Astrocyte (in vitro differentiated cells and primary cell): Measurements from ENCODE around the gene KNOP1. TPM values are rescaled to one million over a fixed set of nuclear protein-coding genes. Genes with fewer than 3 reads are reported as not detected.
A peak's percentile ranks its signal among the peaks of the same experiment; 100 is the strongest.

Source experiments
- DNase-seq: peaks from one replicate; pipeline ENCODE4 v3.0.0-alpha.2; 2010; ENCODE audit warnings: low read depth
- FAIRE-seq: peaks from 2 replicates; lab custom pipeline; 2011; peaks lifted over from hg19 to GRCh38; lab: Jason Lieb, UNC
- H2AFZ ChIP-seq: 2 replicates; pipeline ENCODE4 v1.6.0; 2012; ENCODE audit warnings: low read depth, low read length, inconsistent platforms
- H3K27ac ChIP-seq: 2 replicates; pipeline ENCODE4 v1.5.1; 2011; ENCODE audit warnings: low read depth, low read length, inconsistent platforms
- H3K27me3 ChIP-seq: 2 replicates; pipeline ENCODE4 v1.6.0; 2011; ENCODE audit warnings: low read length, inconsistent platforms; ENCODE audit not compliant: insufficient read depth
- H3K36me3 ChIP-seq: 2 replicates; pipeline ENCODE4 v1.5.1; 2011; ENCODE audit warnings: low read length, inconsistent platforms; ENCODE audit not compliant: insufficient read depth
- H3K4me1 ChIP-seq: 2 replicates; pipeline ENCODE4 v1.5.1; 2011; ENCODE audit warnings: low read length, inconsistent platforms; ENCODE audit not compliant: insufficient read depth
- H3K4me2 ChIP-seq: 2 replicates; pipeline ENCODE4 v1.6.0; 2012; ENCODE audit warnings: low read length, inconsistent platforms
- H3K4me3 ChIP-seq: 2 replicates; pipeline ENCODE4 v1.5.1; 2011; ENCODE audit warnings: low read depth, mild to moderate bottlenecking, low read length, inconsistent platforms; ENCODE audit not compliant: insufficient read depth
- H3K79me2 ChIP-seq: 2 replicates; pipeline ENCODE4 v1.6.0; 2012; ENCODE audit warnings: mild to moderate bottlenecking, low read length, inconsistent platforms; ENCODE audit not compliant: insufficient read depth
- H3K9ac ChIP-seq: 2 replicates; pipeline ENCODE4 v1.6.0; 2012; ENCODE audit warnings: mild to moderate bottlenecking, low read length, inconsistent platforms
- H3K9me3 ChIP-seq: 2 replicates; pipeline ENCODE4 v1.5.1; 2012; ENCODE audit warnings: low read depth, mild to moderate bottlenecking, low read length, inconsistent platforms; ENCODE audit not compliant: insufficient read depth
- H4K20me1 ChIP-seq: 2 replicates; pipeline ENCODE4 v1.6.0; 2012; ENCODE audit warnings: low read length, inconsistent platforms; ENCODE audit not compliant: insufficient read depth
- H3K27ac Mint-ChIP-seq: one replicate; pipeline ENCODE4 v1.8.0; 2021; ENCODE audit warnings: mild to moderate bottlenecking, mixed read lengths; ENCODE audit not compliant: unreplicated experiment
- H3K27me3 Mint-ChIP-seq: one replicate; pipeline ENCODE4 v1.8.0; 2021; ENCODE audit warnings: low read depth, mixed read lengths; ENCODE audit not compliant: unreplicated experiment
- H3K36me3 Mint-ChIP-seq: one replicate; pipeline ENCODE4 v1.8.0; 2021; ENCODE audit warnings: low read depth, mixed read lengths; ENCODE audit not compliant: unreplicated experiment
- H3K4me1 Mint-ChIP-seq: one replicate; pipeline ENCODE4 v1.8.0; 2021; ENCODE audit warnings: low read depth, mixed read lengths; ENCODE audit not compliant: unreplicated experiment
- H3K4me3 Mint-ChIP-seq: one replicate; pipeline ENCODE4 v1.8.0; 2021; ENCODE audit warnings: mild to moderate bottlenecking, moderate library complexity, mixed read lengths; ENCODE audit not compliant: unreplicated experiment
- H3K9me3 Mint-ChIP-seq: one replicate; pipeline ENCODE4 v1.8.0; 2021; ENCODE audit warnings: mild to moderate bottlenecking, mixed read lengths; ENCODE audit not compliant: unreplicated experiment
- CTCF ChIP-seq: IDR thresholded peaks from 2 replicates; pipeline ENCODE4 v1.5.1; 2011; ENCODE audit warnings: low read depth, mild to moderate bottlenecking, inconsistent platforms, low read length, moderate library complexity; ENCODE audit not compliant: insufficient read depth
- EZH2 ChIP-seq: IDR thresholded peaks from 2 replicates; pipeline ENCODE4 v1.6.1; 2012; ENCODE audit warnings: mild to moderate bottlenecking, low read length, inconsistent platforms; ENCODE audit not compliant: insufficient read depth
- total RNA-seq: library from RNA; stranded (reverse); gene quantifications from 2 replicates; pipeline ENCODE4 v1.2.1, GENCODE V29; 2021

Gene KNOP1
- total RNA-seq, 1 donor from 2014 or later = 22.9 TPM

GRCh38 chr16:19760356-19761060, 42.5 kb upstream of the KNOP1 start:
- no peaks in the 10 kb centered on the region for H3K9me3 ChIP-seq
- H3K79me2 ChIP-seq = no peaks in the 10 kb centered on the region
- H3K4me1 ChIP-seq = peaks cover 6% of the 10 kb centered on the region
- H4K20me1 ChIP-seq = no peaks in the 10 kb centered on the region
- H3K4me1 Mint-ChIP-seq = peaks cover 4% of the 10 kb centered on the region
- no peak overlapping the region for H3K4me3 ChIP-seq
- no peak overlapping the region for H3K27ac ChIP-seq
- peaks cover 3% of the 10 kb centered on the region for H3K9me3 Mint-ChIP-seq
- H3K36me3 Mint-ChIP-seq = no peaks in the 10 kb centered on the region
- FAIRE-seq (no peak), DNase-seq (no peak)
- H3K36me3 ChIP-seq = no peaks in the 10 kb centered on the region
- H3K27me3 Mint-ChIP-seq = no peaks in the 10 kb centered on the region
- no peak overlapping the region for H3K4me3 Mint-ChIP-seq
- no peak overlapping the region for H2AFZ ChIP-seq
- H3K4me2 ChIP-seq = no peak overlapping the region
- no peak overlapping the region for H3K27ac Mint-ChIP-seq
- TF ChIP-seq EZH2 (no peak), CTCF (no peak)
- no peaks in the 10 kb centered on the region for H3K27me3 ChIP-seq
- H3K9ac ChIP-seq = no peak overlapping the region

GRCh38 chr16:19757762-19758595, 40.0 kb upstream of the KNOP1 start:
- H3K36me3 Mint-ChIP-seq = no peaks in the 10 kb centered on the region
- TF ChIP-seq CTCF (no peak), EZH2 (no peak)
- peaks cover 3% of the 10 kb centered on the region for H3K9me3 Mint-ChIP-seq
- H2AFZ ChIP-seq = no peak overlapping the region
- H3K9ac ChIP-seq = no peak overlapping the region
- no peak overlapping the region for H3K27ac Mint-ChIP-seq
- no peaks in the 10 kb centered on the region for H3K27me3 ChIP-seq
- H3K79me2 ChIP-seq = no peaks in the 10 kb centered on the region
- H3K4me1 Mint-ChIP-seq = peaks cover 12% of the 10 kb centered on the region
- peak overlapping the region; percentile 60 for H3K4me2 ChIP-seq
- H3K27me3 Mint-ChIP-seq = no peaks in the 10 kb centered on the region
- H3K4me3 Mint-ChIP-seq = no peak overlapping the region
- FAIRE-seq (no peak), DNase-seq (no peak)
- no peaks in the 10 kb centered on the region for H4K20me1 ChIP-seq
- no peaks in the 10 kb centered on the region for H3K36me3 ChIP-seq
- H3K27ac ChIP-seq = no peak overlapping the region
- no peak overlapping the region for H3K4me3 ChIP-seq
- peaks cover 25% of the 10 kb centered on the region for H3K4me1 ChIP-seq
- H3K9me3 ChIP-seq = no peaks in the 10 kb centered on the region
